Progenitor cell of endocrine pancreas (in vitro differentiated cells): Measurements from ENCODE around the gene SPATA31E1. TPM values are rescaled to one million over a fixed set of nuclear protein-coding genes. Genes with fewer than 3 reads are reported as not detected.

Source experiments
- DNase-seq: peaks from one replicate; pipeline ENCODE4 v3.0.0; 2021; ENCODE audit warnings: low spot score; ENCODE audit not compliant: unreplicated experiment
- H3K27ac Mint-ChIP-seq: 2 replicates; pipeline ENCODE4 v1.8.0; 2021; ENCODE audit warnings: mild to moderate bottlenecking, moderate library complexity, mixed read lengths
- H3K27me3 Mint-ChIP-seq: 2 replicates; pipeline ENCODE4 v1.8.0; 2021; ENCODE audit warnings: mixed read lengths
- H3K36me3 Mint-ChIP-seq: 2 replicates; pipeline ENCODE4 v1.8.0; 2022; ENCODE audit warnings: mixed read lengths; ENCODE audit not compliant: insufficient read depth
- H3K4me1 Mint-ChIP-seq: 2 replicates; pipeline ENCODE4 v1.8.0; 2021; ENCODE audit warnings: low read depth, mixed read lengths
- H3K4me3 Mint-ChIP-seq: 2 replicates; pipeline ENCODE4 v1.8.0; 2021; ENCODE audit warnings: low read depth, mild to moderate bottlenecking, moderate library complexity, mixed read lengths
- H3K9me3 Mint-ChIP-seq: 2 replicates; pipeline ENCODE4 v1.8.0; 2021; ENCODE audit warnings: low read depth, mixed read lengths
- CTCF ChIP-seq: fragments of 200-600 bp; sonication (generic); IDR thresholded peaks from one replicate; pipeline ENCODE4 v1.5.0; 2021; ENCODE audit warnings: antibody characterized with exemption, mild to moderate bottlenecking; ENCODE audit not compliant: unreplicated experiment
- total RNA-seq: library from RNA; stranded (reverse); gene quantifications from 2 replicates; pipeline ENCODE4 v1.2.1, GENCODE V29; 2021

Gene SPATA31E1
- total RNA-seq, 1 donor from 2014 or later: not detected

DNA sequence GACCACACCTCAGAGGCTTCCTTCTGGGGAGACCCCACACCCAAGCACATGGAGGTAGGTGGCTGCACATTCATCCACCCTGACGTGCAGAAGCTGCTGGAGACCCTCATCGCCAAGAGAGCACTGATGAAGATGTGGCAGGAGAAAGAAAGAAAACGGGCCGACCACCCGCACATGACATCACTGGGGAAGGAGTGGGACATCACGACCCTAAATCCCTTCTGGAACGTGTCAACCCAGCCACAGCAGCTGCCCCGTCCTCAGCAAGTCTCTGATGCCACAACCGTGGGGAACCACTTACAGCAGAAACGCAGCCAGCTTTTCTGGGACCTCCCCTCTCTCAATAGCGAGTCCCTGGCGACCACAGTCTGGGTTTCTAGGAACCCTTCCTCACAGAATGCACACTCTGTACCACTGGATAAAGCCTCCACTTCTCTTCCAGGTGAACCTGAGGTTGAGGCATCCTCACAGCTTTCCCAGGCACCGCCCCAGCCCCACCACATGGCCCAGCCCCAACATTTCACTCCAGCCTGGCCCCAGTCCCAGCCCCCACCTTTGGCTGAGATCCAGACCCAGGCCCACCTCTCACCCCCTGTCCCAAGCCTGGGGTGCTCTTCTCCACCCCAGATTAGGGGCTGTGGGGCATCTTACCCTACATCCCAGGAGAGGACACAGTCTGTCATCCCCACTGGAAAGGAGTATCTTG lies 3.0 kb downstream of the SPATA31E1 start:
- H3K27me3 Mint-ChIP-seq: peaks cover 2% of the 10 kb centered on the region
- no peak for TF ChIP-seq CTCF
- no peaks in the 10 kb centered on the region for H3K4me1 Mint-ChIP-seq
- no peak for DNase-seq
- H3K9me3 Mint-ChIP-seq: no peaks in the 10 kb centered on the region
- H3K36me3 Mint-ChIP-seq: no peaks in the 10 kb centered on the region
- no peak overlapping the region for H3K4me3 Mint-ChIP-seq
- no peak overlapping the region for H3K27ac Mint-ChIP-seq

DNA sequence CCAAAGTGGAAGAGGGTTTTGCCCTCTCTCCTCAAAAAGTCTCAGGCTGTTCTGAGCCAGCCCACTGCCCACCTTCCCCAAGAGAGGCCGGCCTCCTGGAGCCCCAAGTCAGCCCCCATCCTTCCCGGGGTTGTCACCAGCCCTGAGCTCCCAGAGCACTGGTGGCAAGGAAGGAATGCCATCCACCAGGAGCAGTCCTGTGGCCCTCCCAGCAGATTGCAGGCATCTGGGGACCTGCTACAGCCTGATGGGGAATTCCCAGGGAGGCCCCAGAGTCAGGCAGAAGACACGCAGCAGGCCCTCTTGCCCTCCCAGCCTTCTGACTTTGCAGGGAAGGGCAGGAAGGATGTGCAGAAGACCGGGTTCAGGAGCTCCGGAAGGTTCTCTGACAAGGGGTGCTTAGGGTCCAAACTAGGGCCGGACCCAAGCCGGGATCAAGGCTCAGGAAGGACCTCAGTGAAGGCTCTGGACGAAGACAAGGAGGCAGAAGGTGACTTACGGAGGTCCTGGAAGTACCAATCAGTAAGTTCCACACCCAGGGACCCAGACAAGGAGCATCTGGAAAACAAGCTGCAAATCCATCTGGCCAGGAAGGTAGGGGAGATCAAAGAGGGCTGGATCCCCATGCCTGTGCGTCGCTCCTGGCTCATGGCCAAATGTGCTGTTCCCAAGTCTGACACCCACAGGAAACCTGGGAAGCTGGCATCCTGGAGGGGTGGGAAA lies 3.7 kb downstream of the SPATA31E1 start:
- no peaks in the 10 kb centered on the region for H3K4me1 Mint-ChIP-seq
- DNase-seq: no peak
- H3K36me3 Mint-ChIP-seq: no peaks in the 10 kb centered on the region
- peaks cover 2% of the 10 kb centered on the region for H3K27me3 Mint-ChIP-seq
- TF ChIP-seq CTCF: no peak
- H3K27ac Mint-ChIP-seq: no peak overlapping the region
- no peak overlapping the region for H3K4me3 Mint-ChIP-seq
- H3K9me3 Mint-ChIP-seq: no peaks in the 10 kb centered on the region

DNA sequence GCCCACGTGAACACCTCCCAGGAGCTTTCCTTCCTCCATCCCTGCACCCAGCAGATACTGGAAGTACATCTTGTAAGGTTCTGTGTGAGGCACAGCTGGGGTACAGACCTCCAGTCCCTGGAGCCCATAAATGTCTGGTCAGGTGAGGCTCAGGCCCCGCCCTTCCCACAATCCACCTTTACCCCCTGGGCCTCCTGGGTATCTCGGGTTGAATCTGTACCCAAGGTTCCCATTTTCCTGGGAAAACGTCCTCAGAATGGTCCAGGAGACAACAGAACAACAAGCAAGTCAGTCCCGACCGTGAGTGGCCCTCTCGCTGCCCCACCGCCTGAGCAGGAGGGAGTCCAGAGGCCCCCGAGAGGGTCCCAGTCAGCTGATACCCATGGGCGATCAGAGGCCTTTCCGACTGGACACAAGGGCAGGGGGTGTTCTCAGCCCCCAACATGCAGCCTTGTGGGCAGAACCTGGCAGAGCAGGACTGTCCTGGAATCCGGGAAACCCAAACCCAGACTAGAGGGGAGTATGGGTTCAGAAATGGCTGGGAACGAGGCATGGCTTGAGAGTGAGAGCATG lies 4.3 kb downstream of the SPATA31E1 start:
- Mint-ChIP-seq H3K4me3 (no peak overlapping the region), H3K9me3 (no peaks in the 10 kb centered on the region), H3K27me3 (peaks cover 2% of the 10 kb centered on the region), H3K4me1 (no peaks in the 10 kb centered on the region), H3K27ac (no peak overlapping the region), H3K36me3 (no peaks in the 10 kb centered on the region)
- DNase-seq: no peak
- TF ChIP-seq CTCF: no peak

- DNase-seq: no peak
- TF ChIP-seq CTCF: no peak
- Mint-ChIP-seq H3K36me3 (no peaks in the 10 kb centered on the region), H3K4me1 (no peaks in the 10 kb centered on the region), H3K27ac (no peak overlapping the region), H3K27me3 (peaks cover 2% of the 10 kb centered on the region), H3K9me3 (no peaks in the 10 kb centered on the region), H3K4me3 (no peak overlapping the region)
Measured at GRCh38 chr9:87887661-87888480, 5.2 kb downstream of the SPATA31E1 start.

DNA sequence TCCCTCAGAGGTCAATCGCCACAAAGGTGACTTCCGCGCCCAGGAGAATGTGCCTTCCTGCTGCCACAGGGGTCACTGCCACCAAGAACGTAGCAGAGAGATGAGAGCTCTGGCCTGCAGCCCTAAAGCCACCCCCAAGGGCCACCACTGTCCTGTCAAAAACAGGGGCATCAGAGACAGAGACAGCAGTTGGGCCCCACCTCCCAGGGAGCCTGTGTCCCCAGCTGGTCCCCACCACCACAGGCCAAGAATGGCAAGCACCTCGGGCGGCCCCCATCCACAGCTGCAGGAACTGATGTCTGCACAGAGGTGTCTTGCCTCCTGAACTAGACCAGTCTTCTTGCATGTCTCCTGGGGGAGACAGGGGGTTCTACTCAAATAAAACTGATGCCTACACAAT lies 5.8 kb downstream of the SPATA31E1 start:
- Mint-ChIP-seq H3K4me1 (no peaks in the 10 kb centered on the region), H3K27me3 (peaks cover 2% of the 10 kb centered on the region), H3K27ac (no peak overlapping the region), H3K36me3 (no peaks in the 10 kb centered on the region), H3K4me3 (no peak overlapping the region), H3K9me3 (no peaks in the 10 kb centered on the region)
- no peak for DNase-seq
- TF ChIP-seq CTCF: no peak
